Measurements from ENCODE around the gene SENP8.

Gene SENP8

DNA sequence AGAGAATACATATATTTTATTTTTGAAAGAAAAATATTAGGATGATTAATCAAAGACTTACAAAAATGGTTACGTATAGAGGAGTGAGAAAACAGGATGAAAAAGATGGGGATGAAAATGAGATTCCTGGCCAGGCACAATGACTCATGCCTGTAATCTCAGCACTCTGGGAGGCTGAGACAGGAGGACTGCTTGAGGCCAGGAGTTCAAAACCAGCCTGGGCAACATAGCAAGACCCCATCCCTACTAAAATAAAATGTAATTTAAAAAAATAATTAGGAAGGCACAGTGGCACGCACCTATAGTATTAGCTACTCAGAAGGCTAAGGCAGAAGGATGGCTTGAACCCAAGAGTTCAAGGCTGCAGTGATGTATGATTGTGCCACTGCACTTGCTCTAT is 12.1 kb upstream of the SENP8 start:
- H3K9ac ChIP-seq (ENCODE audit: low read length): no peak overlapping the region
- H3K27ac ChIP-seq (ENCODE audit: low read length): no peak overlapping the region
- H3K79me2 ChIP-seq (ENCODE audit: low read length): peaks cover 59% of the 10 kb centered on the region
- H4K20me1 ChIP-seq (ENCODE audit: insufficient read depth, low read length): peaks cover 37% of the 10 kb centered on the region
- H2AFZ ChIP-seq (ENCODE audit: low read depth, low read length): no peak overlapping the region
- no peaks in the 10 kb centered on the region for H3K9me3 ChIP-seq (ENCODE audit: insufficient read depth, low read length)
- peaks cover 18% of the 10 kb centered on the region for H3K4me1 ChIP-seq (ENCODE audit: low read length)
- H3K27me3 ChIP-seq (ENCODE audit: low read depth, low read length): no peaks in the 10 kb centered on the region
- no peak overlapping the region for H3K4me3 ChIP-seq (ENCODE audit: low read length)
- TF ChIP-seq, protein P1, sequence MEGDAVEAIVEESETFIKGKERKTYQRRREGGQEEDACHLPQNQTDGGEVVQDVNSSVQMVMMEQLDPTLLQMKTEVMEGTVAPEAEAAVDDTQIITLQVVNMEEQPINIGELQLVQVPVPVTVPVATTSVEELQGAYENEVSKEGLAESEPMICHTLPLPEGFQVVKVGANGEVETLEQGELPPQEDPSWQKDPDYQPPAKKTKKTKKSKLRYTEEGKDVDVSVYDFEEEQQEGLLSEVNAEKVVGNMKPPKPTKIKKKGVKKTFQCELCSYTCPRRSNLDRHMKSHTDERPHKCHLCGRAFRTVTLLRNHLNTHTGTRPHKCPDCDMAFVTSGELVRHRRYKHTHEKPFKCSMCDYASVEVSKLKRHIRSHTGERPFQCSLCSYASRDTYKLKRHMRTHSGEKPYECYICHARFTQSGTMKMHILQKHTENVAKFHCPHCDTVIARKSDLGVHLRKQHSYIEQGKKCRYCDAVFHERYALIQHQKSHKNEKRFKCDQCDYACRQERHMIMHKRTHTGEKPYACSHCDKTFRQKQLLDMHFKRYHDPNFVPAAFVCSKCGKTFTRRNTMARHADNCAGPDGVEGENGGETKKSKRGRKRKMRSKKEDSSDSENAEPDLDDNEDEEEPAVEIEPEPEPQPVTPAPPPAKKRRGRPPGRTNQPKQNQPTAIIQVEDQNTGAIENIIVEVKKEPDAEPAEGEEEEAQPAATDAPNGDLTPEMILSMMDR (IDR thresholded peaks at IDR 0.05; ENCODE audit: low read depth, low read length): no peak
- no peak for TF ChIP-seq EZH2phosphoT487 (IDR thresholded peaks at IDR 0.05; ENCODE audit: low read depth)
- no peaks in the 10 kb centered on the region for H3K36me3 ChIP-seq (replicated peaks; ENCODE audit: low read depth, low read length)
- H3K4me2 ChIP-seq (ENCODE audit: low read length): no peak overlapping the region

DNA sequence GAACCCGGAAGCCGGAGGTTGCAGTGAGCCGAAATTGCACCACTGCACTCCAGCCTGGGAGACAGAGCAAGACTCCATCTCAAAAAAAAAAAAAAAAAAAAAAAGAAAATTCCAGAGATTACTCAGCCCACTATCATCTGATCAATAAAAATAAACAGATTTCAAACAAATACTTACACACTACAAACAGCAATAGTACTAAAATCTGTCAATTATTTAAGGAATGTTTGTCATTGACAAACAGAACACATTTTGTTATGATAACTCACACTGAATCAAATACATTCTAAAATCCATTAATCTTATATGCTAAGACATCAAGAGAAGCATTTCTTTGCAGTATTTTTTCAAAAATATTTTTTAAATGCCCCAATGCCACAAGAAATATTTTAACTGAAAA is 7.8 kb upstream of the SENP8 start:
- H3K36me3 ChIP-seq (replicated peaks; ENCODE audit: low read depth, low read length): no peaks in the 10 kb centered on the region
- H4K20me1 ChIP-seq (ENCODE audit: insufficient read depth, low read length): peaks cover 35% of the 10 kb centered on the region
- no peak overlapping the region for H3K4me2 ChIP-seq (ENCODE audit: low read length)
- peaks cover 81% of the 10 kb centered on the region for H3K79me2 ChIP-seq (ENCODE audit: low read length)
- H3K27ac ChIP-seq (ENCODE audit: low read length): no peak overlapping the region
- no peak overlapping the region for H2AFZ ChIP-seq (ENCODE audit: low read depth, low read length)
- no peaks in the 10 kb centered on the region for H3K9me3 ChIP-seq (ENCODE audit: insufficient read depth, low read length)
- no peak overlapping the region for H3K4me3 ChIP-seq (ENCODE audit: low read length)
- peaks cover 3% of the 10 kb centered on the region for H3K4me1 ChIP-seq (ENCODE audit: low read length)
- TF ChIP-seq EZH2phosphoT487 (IDR thresholded peaks at IDR 0.05; ENCODE audit: low read depth): no peak
- TF ChIP-seq, protein P1 (IDR thresholded peaks at IDR 0.05; ENCODE audit: low read depth, low read length): no peak
- no peaks in the 10 kb centered on the region for H3K27me3 ChIP-seq (ENCODE audit: low read depth, low read length)
- H3K9ac ChIP-seq (ENCODE audit: low read length): no peak overlapping the region

DNA sequence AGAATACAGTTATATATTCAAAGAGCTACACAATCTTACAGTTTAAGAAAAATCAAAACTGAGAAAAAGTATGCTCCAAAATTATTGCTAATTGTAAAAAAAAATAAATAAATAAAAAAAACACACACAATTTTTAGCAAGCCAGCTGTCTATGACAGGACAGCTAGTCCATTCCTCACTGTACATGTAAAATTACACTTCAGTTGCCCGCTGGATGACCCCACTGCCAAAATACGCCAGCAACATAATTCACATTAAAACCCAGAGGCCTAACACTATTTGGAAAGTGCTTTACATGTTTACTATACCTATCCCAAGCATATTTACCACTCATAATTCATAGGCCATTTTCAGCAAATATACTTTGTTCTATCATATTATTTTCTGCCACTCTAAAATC is 6.1 kb upstream of the SENP8 start:
- Histone ChIP-seq H3K9me3 (ENCODE audit: insufficient read depth, low read length) (no peaks in the 10 kb centered on the region), H3K9ac (ENCODE audit: low read length) (no peak overlapping the region), H3K79me2 (ENCODE audit: low read length) (peaks cover 89% of the 10 kb centered on the region), H3K27me3 (ENCODE audit: low read depth, low read length) (no peaks in the 10 kb centered on the region), H4K20me1 (ENCODE audit: insufficient read depth, low read length) (peaks cover 46% of the 10 kb centered on the region), H3K4me1 (ENCODE audit: low read length) (peaks cover 10% of the 10 kb centered on the region), H3K4me3 (ENCODE audit: low read length) (no peak overlapping the region), H3K4me2 (ENCODE audit: low read length) (no peak overlapping the region), H3K27ac (ENCODE audit: low read length) (no peak overlapping the region), H2AFZ (ENCODE audit: low read depth, low read length) (no peak overlapping the region), H3K36me3 (replicated peaks; ENCODE audit: low read depth, low read length) (no peaks in the 10 kb centered on the region)
- TF ChIP-seq EZH2phosphoT487 (IDR thresholded peaks at IDR 0.05; ENCODE audit: low read depth): no peak
- TF ChIP-seq, protein P1 (IDR thresholded peaks at IDR 0.05; ENCODE audit: low read depth, low read length): no peak

DNA sequence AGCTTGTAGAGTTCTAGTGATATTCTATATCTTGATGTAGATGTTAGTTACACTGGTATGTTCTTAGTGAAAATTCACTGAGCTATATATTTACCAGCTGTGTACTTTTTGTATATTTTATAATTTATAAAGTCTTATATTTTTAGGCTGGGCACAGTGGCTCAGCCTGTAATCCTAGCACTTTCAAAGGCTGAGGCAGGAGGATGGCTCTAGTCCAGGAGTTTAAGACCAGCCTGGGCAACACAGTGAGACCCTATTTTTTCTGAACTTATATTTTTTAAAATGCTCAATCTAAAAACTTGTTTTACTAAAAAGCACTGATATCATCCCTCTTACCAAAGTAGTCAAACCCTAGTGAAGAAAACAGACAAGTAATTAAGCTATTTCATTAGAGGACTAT is 5.4 kb upstream of the SENP8 start:
- Histone ChIP-seq H3K27ac (ENCODE audit: low read length) (no peak overlapping the region), H3K4me1 (ENCODE audit: low read length) (peaks cover 10% of the 10 kb centered on the region)

More for the DNA sequence above, 5.4 kb upstream of the SENP8 start:
- H3K4me3 ChIP-seq (ENCODE audit: low read length): no peak overlapping the region
- peaks cover 93% of the 10 kb centered on the region for H3K79me2 ChIP-seq (ENCODE audit: low read length)
- no peak overlapping the region for H2AFZ ChIP-seq (ENCODE audit: low read depth, low read length)
- H3K27me3 ChIP-seq (ENCODE audit: low read depth, low read length): no peaks in the 10 kb centered on the region
- no peaks in the 10 kb centered on the region for H3K36me3 ChIP-seq (replicated peaks; ENCODE audit: low read depth, low read length)
- peaks cover 46% of the 10 kb centered on the region for H4K20me1 ChIP-seq (ENCODE audit: insufficient read depth, low read length)
- H3K9me3 ChIP-seq (ENCODE audit: insufficient read depth, low read length): no peaks in the 10 kb centered on the region
- H3K4me2 ChIP-seq (ENCODE audit: low read length): no peak overlapping the region
- no peak overlapping the region for H3K9ac ChIP-seq (ENCODE audit: low read length)
- TF ChIP-seq, protein P1 (IDR thresholded peaks at IDR 0.05; ENCODE audit: low read depth, low read length): no peak
- TF ChIP-seq EZH2phosphoT487 (IDR thresholded peaks at IDR 0.05; ENCODE audit: low read depth): no peak
